ENCODE data around the gene COL4A2. TPM values are rescaled to one million over a fixed set of nuclear protein-coding genes. Genes with fewer than 3 reads are reported as not detected.
A peak's percentile ranks its signal among the peaks of the same experiment; 100 is the strongest.

COL4A2 gene
- polyA plus RNA-seq, 1 donor from 2014 or later = not detected

DNA sequence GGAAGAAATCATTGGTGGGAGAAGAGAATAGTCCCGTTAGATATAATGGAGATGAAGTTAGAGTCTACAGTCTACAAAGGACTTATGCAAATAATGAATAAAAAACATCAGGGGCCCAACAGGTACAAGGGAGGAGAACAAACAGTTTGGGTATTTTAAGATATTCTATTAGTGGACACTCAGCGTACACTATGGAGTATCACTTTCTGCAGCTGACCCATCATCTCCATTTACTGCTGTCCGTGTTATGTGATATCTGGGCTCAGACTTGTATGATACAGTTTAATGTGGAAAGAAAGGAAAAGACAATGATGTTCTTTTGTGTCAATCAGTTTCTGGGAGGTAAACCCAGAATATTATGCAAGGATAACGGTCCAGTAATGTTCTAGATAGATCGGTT is 128.2 kb downstream of the COL4A2 start:
- Mint-ChIP-seq H3K4me1 (peaks cover 0 to 1% (median 0%) of the 10 kb centered on the region in 3 donors), H3K4me3 (no peak overlapping the region), H3K36me3 (peaks cover 2% of the 10 kb centered on the region), H3K27ac (no peak overlapping the region), H3K9me3 (no peaks in the 10 kb centered on the region), H3K27me3 (peaks cover 8% of the 10 kb centered on the region)

DNA sequence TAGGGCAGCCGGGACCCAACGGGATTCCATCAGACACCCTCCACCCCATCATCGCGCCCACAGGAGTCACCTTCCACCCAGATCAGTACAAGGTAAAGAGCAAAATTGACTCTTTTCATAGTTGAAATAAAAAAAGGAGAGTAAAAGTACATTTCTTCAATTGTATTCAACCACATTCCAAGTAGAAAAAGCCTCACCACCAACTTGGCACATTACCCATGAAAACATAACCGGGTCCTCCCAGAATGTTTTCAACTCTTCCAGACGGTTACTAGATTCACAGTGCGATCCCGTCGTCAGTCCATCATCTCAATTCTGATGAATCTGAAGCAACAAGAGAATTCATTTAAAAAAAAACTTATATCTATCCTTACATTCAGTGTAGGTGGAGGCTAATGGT is 129.2 kb downstream of the COL4A2 start:
- no peak overlapping the region for H3K27ac Mint-ChIP-seq
- peaks cover 2% of the 10 kb centered on the region for H3K36me3 Mint-ChIP-seq
- H3K4me3 Mint-ChIP-seq = no peak overlapping the region
- H3K9me3 Mint-ChIP-seq = no peaks in the 10 kb centered on the region
- H3K4me1 Mint-ChIP-seq = peaks cover 0 to 1% (median 0%) of the 10 kb centered on the region in 3 donors
- H3K27me3 Mint-ChIP-seq = peaks cover 14% of the 10 kb centered on the region

DNA sequence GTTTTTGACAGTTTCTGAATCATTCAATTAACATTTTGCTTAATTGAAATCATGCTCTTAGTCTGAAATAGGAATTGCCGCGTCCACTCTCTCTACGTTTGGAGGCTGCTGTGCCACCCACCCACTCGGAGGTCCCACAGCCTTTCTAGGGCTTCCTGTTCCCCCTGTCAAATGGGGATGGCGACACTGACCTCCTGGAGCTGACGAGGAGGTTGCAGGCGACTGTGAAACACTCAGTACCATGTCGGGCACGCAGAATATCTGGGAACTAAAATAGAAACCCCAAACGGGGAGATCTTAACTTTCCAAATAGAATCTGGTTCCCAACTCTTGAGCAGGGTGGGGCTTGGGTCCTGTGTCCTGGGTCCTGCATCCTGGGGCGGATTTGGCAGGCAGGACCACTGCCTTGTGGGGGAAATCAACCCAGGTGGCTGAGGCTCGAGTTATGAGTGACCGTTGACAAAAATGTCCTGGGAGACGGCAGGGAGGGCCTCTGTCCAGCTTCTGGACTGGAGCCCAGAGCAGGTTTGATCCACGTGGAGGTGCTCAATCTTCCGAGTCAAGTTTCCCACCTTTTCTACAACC is 129.8 kb downstream of the COL4A2 start:
- Mint-ChIP-seq H3K9me3 (no peaks in the 10 kb centered on the region), H3K27ac (no peak overlapping the region), H3K4me3 (peak overlapping the region in 1 of 4 donors; percentile 22), H3K4me1 (peaks cover 0 to 1% (median 0%) of the 10 kb centered on the region in 3 donors), H3K36me3 (peaks cover 2% of the 10 kb centered on the region), H3K27me3 (peaks cover 16% of the 10 kb centered on the region)

DNA sequence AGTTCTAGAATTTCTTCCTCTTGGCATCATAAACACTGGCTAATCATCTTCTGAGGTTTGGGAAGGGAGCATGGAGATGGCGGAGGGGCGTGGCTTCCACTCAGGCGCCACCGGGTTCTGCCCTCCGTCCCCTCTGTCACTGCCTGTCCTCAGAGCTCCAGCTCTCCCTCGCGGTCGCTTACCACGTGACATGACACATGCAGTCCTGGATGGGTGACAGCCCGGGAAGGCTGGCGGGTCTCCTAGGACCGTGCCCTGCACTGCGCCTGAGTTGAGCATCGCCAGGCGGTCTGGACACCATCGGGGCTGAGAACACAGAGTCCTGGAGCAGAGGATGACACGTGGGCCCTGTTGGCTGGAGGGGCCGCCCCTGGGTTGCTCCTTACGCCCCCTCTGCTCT is 131.1 kb downstream of the COL4A2 start:
- H3K36me3 Mint-ChIP-seq = peaks cover 2% of the 10 kb centered on the region
- no peaks in the 10 kb centered on the region for H3K9me3 Mint-ChIP-seq
- peaks cover 18% of the 10 kb centered on the region for H3K27me3 Mint-ChIP-seq
- peaks cover 0 to 1% (median 0%) of the 10 kb centered on the region in 3 donors for H3K4me1 Mint-ChIP-seq
- no peak overlapping the region for H3K27ac Mint-ChIP-seq
- H3K4me3 Mint-ChIP-seq = no peak overlapping the region

DNA sequence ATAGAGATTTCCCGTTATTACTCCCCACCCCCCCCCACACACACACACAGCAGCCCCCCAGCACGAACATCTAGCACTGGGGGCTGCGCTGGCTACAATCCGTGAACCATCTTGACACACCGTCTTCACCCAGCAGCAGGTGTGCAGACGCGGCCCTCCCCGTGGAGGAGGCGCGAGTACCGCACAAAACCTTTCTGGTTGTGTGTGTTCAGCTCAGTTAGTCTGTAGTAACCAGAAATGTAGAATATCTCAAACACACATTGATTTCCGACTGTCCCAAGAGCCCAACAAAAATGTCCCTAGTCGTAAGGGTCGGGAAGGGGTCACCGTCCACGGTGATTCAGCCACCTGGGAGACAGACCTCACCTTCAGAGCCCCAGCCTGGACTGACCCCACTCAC is 131.7 kb downstream of the COL4A2 start:
- Mint-ChIP-seq H3K9me3 (no peaks in the 10 kb centered on the region), H3K4me3 (no peak overlapping the region), H3K27me3 (peaks cover 19% of the 10 kb centered on the region), H3K36me3 (peaks cover 2% of the 10 kb centered on the region), H3K27ac (no peak overlapping the region), H3K4me1 (no peaks in the 10 kb centered on the region)

DNA sequence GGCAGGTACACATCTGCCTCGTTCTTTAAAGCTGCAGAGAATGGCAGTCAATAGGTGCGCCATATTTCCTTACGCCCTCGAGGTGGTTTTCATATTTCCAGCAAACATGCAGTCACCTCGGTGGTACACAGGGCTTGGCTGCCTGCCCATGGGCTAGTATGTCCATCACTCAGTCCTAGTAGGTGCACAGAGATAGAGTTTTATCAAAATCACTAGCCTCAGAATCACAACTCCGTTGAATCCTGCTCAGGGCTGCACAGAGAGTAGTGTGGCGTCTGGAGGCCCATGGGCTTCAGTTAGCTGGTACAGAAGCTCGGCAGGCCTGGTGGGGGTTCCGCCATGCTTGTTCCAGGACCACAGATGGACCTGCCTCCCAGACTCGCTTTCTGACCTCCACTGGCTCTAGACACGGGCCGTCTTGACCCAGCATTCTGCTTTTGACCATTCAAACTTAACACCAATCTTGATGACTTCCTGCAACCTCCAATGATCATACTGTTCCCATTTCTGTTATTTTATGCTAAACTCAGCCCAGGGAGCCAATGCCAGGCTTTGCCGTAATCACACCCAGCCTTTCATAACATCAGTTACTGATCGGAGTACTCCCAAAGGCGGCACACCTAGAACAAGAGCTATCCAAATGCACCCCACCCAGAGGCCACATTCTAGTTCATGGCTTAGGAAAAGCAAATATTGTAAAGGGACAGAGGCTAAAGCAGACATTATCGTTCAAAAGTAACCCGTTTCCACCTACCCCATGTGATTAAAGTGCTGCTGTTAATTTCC is 134.1 kb downstream of the COL4A2 start:
- H3K4me3 Mint-ChIP-seq = no peak overlapping the region
- peaks cover 0 to 7% (median 5%) of the 10 kb centered on the region in 3 donors for H3K4me1 Mint-ChIP-seq
- peaks cover 2% of the 10 kb centered on the region for H3K36me3 Mint-ChIP-seq
- no peak overlapping the region for H3K27ac Mint-ChIP-seq
- H3K27me3 Mint-ChIP-seq = peaks cover 30% of the 10 kb centered on the region
- H3K9me3 Mint-ChIP-seq = no peaks in the 10 kb centered on the region

DNA sequence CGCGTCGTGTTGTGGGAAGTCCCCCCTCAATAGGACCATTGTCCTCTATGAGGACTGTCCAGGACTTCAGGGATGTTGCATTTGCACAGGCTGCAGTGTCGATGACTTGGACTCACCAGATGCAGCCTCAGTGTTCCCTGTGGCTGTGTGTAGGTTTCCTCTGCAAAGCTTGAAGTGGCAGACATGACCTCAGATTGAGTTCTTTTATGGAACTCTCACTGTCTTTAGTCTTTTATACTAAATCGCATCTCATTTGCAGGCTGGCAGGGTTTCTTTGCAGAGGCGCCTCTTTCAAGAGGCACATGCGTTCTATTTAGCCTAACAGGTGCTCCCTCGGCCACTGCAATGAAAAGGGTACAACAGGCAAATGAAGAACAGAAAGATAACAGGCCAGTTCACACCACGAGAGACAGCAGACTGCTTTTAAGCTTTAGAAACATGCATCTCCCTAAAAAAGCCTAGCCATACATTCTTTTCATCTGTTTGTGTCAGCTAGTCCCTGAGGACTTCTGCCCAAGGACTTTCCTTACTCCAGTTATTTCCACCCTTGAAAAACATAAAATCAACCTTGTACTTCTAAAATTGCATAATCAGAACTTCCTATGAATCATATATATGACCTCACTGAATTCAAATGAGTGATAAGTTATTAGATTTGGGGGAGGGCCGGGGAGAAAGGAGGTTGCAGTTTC is 136.0 kb downstream of the COL4A2 start:
- peaks cover under 1% of the 10 kb centered on the region for H3K36me3 Mint-ChIP-seq

DNA sequence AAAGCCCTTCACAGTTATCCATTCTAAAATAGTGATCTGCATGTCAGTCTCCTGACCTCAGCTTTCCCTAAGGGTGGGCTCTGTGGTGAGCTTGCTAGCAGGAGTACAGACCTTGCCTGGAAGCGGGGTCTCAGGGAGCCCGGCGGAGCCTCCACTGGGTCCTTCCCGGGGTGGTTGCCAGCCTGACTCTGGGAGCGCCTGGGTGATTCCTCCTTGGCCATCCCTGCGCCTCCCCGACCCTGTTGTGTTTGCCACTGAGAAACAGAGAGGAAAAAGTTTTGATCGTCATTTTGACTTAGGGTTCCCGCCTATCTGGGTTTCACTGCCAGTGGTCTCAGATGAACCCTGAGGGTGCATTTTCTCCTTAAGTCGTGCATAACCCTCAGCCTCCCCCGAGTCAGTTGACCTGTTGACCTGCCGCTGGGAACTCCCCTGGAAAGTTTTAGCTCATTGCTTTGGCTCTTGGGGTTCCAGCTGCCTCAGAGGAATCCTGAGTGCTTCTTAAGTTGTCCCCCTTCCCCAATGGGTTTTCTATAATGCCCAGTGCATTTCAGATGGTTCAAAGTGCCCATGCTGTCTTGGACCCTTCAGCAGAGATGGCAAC is 136.6 kb downstream of the COL4A2 start:
- H3K27ac Mint-ChIP-seq = no peak overlapping the region
- H3K27me3 Mint-ChIP-seq = peaks cover 32% of the 10 kb centered on the region
- no peak overlapping the region for H3K4me3 Mint-ChIP-seq
- no peaks in the 10 kb centered on the region for H3K9me3 Mint-ChIP-seq
- no peaks in the 10 kb centered on the region for H3K36me3 Mint-ChIP-seq
- peaks cover 1 to 15% (median 5%) of the 10 kb centered on the region in 3 donors for H3K4me1 Mint-ChIP-seq

More for the DNA sequence above, 136.0 kb downstream of the COL4A2 start:
- Mint-ChIP-seq H3K27ac (no peak overlapping the region), H3K27me3 (peaks cover 32% of the 10 kb centered on the region), H3K4me3 (no peak overlapping the region), H3K9me3 (no peaks in the 10 kb centered on the region), H3K4me1 (peaks cover 1 to 15% (median 5%) of the 10 kb centered on the region in 3 donors)

DNA sequence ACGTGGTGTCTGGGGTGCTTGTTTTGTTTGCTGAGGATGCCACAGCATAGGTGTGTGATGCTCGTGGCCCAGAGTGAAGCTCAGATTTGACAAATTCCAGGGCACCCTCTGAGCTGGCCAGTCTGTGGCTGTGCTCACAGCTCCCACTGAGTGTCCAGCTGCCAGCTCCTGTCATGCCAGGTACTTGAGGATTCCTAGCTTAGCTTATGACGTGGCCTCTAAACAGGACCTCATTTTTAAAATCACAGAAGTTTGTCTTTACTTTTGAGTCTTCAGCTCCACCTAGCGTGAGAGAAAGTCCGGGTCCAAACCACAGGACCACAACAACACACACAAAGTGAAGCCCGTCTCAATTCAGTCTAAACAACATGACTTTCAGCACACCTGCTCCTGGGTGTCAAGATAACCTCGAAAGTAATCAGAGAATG is 137.2 kb downstream of the COL4A2 start:
- H3K27me3 Mint-ChIP-seq = peaks cover 32% of the 10 kb centered on the region
- H3K4me3 Mint-ChIP-seq = no peak overlapping the region
- no peak overlapping the region for H3K27ac Mint-ChIP-seq
- no peaks in the 10 kb centered on the region for H3K36me3 Mint-ChIP-seq
- H3K4me1 Mint-ChIP-seq = peaks cover 1 to 15% (median 5%) of the 10 kb centered on the region in 3 donors
- H3K9me3 Mint-ChIP-seq = no peaks in the 10 kb centered on the region

DNA sequence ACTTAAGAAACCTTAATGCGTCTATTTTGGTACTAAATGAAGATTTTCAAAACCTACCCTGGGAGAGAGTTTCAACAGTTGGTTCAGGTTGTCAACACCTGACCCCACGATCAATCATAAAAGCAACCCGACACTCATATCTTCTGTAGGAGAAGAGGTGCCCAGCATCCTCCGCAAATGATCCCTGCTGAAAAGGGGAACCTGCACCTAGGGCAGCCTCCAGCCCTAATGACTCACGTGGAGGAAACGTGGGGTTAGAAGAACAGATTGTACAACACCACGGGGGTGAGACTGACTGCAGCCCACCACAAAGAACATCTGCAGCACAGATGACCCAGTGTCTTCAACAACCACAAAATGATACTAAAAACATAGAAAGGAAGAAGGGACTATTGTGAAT is 138.1 kb downstream of the COL4A2 start:
- peaks cover 30% of the 10 kb centered on the region for H3K27me3 Mint-ChIP-seq
- peaks cover 1 to 15% (median 5%) of the 10 kb centered on the region in 3 donors for H3K4me1 Mint-ChIP-seq
- H3K27ac Mint-ChIP-seq = peak overlapping the region in 1 of 3 donors; percentile 41
- H3K9me3 Mint-ChIP-seq = no peaks in the 10 kb centered on the region
- no peaks in the 10 kb centered on the region for H3K36me3 Mint-ChIP-seq
- H3K4me3 Mint-ChIP-seq = no peak overlapping the region

DNA sequence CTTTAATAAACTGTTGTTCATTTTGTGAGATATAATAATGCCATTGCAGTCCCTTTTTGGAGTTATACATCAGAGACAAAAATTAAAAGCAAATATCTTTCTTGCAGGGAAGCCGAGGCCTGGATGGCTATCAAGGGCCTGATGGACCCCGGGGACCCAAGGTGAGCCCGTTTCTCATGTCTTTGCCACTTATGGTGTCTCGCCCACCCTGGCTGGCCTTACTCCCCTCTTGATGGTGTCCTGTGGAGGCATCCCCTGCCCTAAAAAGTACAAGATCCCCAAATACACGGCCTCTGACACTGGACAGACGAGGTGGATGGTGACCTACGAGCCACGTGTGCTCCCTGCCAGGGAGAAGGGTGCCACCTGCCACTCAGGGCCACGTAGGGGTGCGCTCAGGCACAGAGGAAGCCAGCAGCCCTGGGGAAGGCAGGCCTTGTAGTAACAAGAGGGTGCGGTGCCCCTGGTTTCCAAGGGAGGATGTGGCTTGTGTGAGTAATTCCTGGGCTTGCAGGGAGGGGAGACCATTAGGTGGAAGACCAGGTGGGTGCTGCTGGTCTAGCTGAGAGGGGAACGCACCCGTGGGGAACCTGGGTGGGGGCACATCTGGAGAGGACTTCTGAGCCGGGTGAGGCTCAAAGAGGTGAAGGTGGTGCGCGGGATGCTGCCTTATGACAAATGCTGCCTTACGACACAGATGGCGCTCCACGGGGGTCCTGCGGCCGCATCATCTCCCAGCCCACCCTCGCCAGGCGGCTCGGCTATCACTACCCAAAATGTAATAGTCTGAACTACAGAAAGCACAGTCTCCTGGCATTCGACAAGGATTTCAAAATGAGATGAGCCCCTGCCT is 138.9 kb downstream of the COL4A2 start:
- peaks cover 27% of the 10 kb centered on the region for H3K27me3 Mint-ChIP-seq
- H3K9me3 Mint-ChIP-seq = no peaks in the 10 kb centered on the region
- H3K4me1 Mint-ChIP-seq = peaks cover 1 to 15% (median 5%) of the 10 kb centered on the region in 3 donors
- peak overlapping the region in 1 of 3 donors; percentile 35 for H3K27ac Mint-ChIP-seq
- H3K36me3 Mint-ChIP-seq = no peaks in the 10 kb centered on the region
- H3K4me3 Mint-ChIP-seq = no peak overlapping the region

DNA sequence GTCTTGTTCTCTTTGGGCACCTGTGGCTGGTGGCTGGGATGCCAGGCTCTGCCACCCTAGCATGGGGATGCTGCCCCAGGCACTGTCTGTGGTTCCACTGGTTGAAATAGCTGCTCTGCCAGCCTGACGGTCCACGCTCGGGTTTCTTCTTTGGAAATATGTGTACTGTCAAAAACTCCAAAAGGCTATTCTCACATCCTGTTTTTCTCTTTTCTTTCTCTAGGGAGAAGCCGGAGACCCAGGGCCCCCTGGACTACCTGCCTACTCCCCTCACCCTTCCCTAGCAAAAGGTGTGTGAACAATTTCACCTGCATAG is 139.4 kb downstream of the COL4A2 start:
- Mint-ChIP-seq H3K27me3 (peaks cover 22% of the 10 kb centered on the region), H3K9me3 (no peaks in the 10 kb centered on the region), H3K36me3 (no peaks in the 10 kb centered on the region), H3K4me3 (no peak overlapping the region), H3K4me1 (peaks cover 1 to 15% (median 5%) of the 10 kb centered on the region in 3 donors), H3K27ac (peak overlapping the region in 1 of 3 donors; percentile 35)

DNA sequence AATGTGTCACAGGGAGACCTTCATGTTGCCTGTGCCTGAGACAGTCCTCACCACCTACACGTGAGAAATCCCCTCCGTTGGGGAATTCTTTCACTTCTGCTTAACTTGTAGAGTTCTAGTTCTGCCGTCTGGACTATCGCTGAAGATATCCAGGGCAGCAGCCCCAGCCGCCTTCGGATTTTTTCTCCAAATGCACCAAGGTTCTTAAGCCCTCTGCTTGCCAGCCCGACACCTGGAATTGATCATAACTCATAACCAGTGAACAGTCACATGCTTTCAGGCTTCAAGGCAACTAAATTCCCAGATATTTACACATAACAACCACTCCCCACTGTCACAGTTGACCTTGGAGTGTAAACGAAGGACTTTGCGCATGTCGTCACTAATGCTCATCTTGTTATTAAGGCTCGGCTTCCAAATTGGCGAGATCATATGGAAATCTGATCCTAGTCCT is 140.0 kb downstream of the COL4A2 start:
- Mint-ChIP-seq H3K27me3 (peaks cover 22% of the 10 kb centered on the region), H3K4me1 (peaks cover 1 to 15% (median 5%) of the 10 kb centered on the region in 3 donors), H3K36me3 (no peaks in the 10 kb centered on the region), H3K9me3 (no peaks in the 10 kb centered on the region), H3K27ac (no peak overlapping the region), H3K4me3 (no peak overlapping the region)

DNA sequence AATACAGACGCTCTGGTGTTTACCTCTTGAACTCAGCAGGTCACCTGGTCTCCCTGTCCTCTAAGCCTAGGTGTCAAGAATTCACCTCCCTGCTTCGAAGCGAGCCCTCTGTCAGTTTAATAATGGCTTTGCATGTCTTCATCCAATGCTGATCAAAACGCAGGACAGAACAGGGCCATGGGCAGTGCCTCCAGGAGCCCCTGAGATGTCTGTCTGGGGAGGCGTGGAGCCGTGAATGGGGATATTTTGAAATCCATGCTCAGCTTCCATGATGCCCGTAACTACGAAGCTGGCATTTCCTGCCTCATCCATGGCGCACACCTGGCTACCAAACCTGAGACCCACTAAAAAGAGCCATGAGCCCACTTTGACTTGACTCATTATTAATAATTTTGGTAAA is 140.7 kb downstream of the COL4A2 start:
- Mint-ChIP-seq H3K36me3 (no peaks in the 10 kb centered on the region), H3K4me3 (no peak overlapping the region), H3K27ac (no peak overlapping the region), H3K9me3 (no peaks in the 10 kb centered on the region), H3K27me3 (peaks cover 20% of the 10 kb centered on the region), H3K4me1 (peaks cover 1 to 15% (median 5%) of the 10 kb centered on the region in 3 donors)
